DOHH2 (cell line): ENCODE data around the gene CDCA5.

ENCODE experiments used
- CTCF ChIP-seq: fragments of 200-600 bp; sonication (generic); IDR thresholded peaks from one replicate; pipeline ENCODE4 v1.5.1; 2014; ENCODE audit warnings: antibody characterized with exemption, mild to moderate bottlenecking, low read depth, low read length; ENCODE audit not compliant: poor library complexity, severe bottlenecking
- EZH2phosphoT487 ChIP-seq: fragments of 200-600 bp; sonication (generic); IDR thresholded peaks from 2 replicates; pipeline ENCODE4 v1.6.1; 2017; ENCODE audit warnings: borderline replicate concordance, mild to moderate bottlenecking, antibody characterized with exemption, low read length, moderate library complexity, mixed read lengths

GRCh38 chr11:65071907-65072630 is 11.8 kb downstream of the CDCA5 start:
- TF ChIP-seq CTCF (no peak), EZH2phosphoT487 (no peak)
